C4-2B (cell line): ENCODE data around the gene AGXT2.
"Not testable (repeated sequence)": the region's sequence is repeated elsewhere in the genome, so short reads cannot be mapped to it uniquely, and the experiment has no call there.

Experiments
- H3K27ac ChIP-seq: fragments of 450-650 bp; 2 replicates; pipeline ENCODE4 v1.5.1; 2017
- ZFX ChIP-seq: fragments of 450-650 bp; IDR thresholded peaks from 2 replicates; pipeline ENCODE4 v1.6.1; 2017
- TF ChIP-seq, protein P1 (sequence below): fragments of 450-650 bp; conservative IDR thresholded peaks from 2 replicates; pipeline ENCODE4 v1.5.1; 2017; ENCODE audit warnings: mild to moderate bottlenecking

Gene AGXT2

DNA sequence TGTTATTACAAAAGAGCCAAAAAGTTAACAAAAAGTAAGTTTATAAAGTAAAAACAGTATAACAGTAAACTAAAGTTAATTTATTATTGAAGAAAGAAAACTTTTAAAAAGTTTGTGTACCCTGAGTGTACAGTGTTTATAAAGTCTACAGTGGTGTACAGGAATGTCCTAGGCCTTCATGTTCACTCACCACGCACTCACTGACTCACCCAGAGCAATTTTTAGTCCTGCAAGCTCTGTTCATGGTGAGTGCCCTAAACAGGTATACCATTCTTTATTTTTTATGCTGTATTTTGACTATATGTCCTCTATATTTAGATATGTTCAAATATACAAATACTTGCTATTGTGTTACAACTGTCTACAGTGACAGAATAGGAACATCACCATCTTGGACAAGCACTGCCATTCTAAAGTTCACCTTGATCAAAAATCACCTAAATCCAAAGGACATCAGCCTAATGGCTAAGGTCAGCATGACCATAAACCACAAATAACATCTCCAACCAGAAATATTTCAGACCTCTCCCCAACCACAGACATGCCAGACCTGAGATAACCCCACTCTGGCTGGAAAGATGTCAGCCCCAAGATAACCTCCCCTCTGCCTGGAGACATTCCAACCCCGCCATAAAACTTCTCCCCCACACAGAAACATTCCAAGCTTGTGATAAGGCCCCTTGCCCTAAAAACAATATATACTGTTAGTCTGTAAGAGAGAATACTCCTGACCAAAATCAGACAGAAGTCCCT, 56.1 kb downstream of the AGXT2 start:
- no peak overlapping the region for H3K27ac ChIP-seq
- TF ChIP-seq, protein P1, sequence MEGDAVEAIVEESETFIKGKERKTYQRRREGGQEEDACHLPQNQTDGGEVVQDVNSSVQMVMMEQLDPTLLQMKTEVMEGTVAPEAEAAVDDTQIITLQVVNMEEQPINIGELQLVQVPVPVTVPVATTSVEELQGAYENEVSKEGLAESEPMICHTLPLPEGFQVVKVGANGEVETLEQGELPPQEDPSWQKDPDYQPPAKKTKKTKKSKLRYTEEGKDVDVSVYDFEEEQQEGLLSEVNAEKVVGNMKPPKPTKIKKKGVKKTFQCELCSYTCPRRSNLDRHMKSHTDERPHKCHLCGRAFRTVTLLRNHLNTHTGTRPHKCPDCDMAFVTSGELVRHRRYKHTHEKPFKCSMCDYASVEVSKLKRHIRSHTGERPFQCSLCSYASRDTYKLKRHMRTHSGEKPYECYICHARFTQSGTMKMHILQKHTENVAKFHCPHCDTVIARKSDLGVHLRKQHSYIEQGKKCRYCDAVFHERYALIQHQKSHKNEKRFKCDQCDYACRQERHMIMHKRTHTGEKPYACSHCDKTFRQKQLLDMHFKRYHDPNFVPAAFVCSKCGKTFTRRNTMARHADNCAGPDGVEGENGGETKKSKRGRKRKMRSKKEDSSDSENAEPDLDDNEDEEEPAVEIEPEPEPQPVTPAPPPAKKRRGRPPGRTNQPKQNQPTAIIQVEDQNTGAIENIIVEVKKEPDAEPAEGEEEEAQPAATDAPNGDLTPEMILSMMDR = no peak
- TF ChIP-seq ZFX = no peak

DNA sequence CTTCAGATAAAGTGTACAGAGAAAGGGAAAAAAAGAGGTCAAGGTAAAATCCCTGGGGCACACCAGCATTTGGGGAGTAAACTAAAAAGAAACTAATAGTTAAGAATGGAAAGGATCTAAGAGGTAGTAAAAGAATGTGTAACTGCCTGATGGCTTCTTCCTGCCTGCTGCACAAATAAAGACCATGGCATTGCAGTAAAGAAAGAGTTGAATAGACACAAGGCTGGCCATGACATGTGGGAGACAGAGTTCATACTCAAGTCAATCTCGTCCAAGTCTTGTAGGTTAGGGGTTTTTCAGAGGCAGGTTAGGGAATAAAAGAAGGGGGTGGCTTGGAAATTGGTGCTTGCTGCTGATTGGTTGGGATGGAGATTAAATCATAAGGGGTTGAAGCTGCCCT, 60.8 kb downstream of the AGXT2 start:
- TF ChIP-seq, protein P1 = no peak
- no peak for TF ChIP-seq ZFX
- no peak overlapping the region for H3K27ac ChIP-seq

DNA sequence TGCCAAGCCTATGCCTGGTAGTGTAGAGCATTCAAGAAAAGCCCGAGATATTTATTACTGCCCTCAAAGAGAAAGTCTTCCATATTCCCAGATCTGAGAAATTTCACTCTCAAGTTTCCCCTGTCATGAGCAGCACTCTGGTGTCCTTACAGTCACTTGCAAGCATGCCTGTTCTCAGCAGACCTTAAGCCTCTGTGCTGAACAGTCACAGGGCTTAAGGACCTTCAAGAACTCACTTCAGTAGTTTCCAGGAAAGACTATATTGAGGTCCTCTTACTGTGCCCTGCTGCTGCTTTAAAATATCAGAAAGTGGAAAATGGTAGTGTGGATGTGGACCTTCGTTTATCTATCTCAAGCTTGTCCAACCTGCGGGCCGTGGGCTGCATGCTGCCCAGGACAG, 64.9 kb downstream of the AGXT2 start:
- no peak overlapping the region for H3K27ac ChIP-seq
- no peak for TF ChIP-seq ZFX
- TF ChIP-seq, protein P1 = no peak

DNA sequence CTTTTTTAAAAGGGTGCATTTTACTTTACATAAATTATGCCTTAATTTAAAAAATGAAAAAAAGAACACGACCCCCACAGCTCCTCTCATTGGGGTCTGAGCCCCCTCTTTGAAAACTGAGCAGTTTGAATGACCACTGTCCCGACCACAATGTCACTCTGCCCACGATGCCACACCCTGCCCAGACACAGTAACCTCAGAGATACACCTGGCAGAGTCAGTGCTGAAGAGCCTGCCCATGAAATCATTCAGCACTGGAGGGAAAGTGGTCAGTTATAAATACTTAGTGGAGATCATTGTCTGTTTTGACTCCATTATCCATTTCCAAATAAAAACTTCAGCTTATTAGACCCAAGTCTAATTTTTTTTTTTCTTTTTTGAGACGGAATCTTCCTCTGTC, 69.1 kb downstream of the AGXT2 start:
- H3K27ac ChIP-seq = no peak overlapping the region
- TF ChIP-seq ZFX = no peak
- TF ChIP-seq, protein P1 = no peak

DNA sequence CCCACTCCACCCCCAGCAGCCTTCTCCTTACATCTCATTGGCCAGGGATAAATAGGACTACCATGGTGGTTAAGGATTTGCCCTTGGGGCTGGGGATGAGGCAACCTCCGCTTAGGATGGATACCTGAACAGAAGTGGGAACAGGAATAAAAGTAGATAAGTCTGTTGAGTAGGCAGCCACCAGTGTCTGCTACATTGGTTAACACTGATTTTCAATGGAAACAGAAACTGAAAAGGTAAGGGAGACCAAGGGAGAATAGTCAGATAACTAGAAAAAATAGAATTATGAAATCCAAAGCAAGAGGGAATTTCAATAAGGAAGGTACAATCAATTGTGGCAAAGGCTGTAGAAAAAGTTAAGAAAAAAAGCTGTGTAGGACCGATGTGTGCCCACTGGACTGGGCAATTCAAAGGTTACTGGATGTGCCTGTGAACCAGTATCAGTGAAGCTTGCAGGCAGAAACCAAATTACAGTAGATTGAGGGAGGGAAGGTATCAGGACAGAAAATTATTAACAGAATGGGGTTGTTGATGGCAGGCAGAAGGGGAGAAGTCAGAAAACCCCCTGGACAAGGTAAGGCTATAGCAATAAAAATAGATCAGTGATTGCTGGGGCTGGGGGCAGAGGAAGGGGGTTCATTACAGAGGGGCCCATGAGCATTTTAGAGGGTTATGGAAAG, 69.7 kb downstream of the AGXT2 start:
- TF ChIP-seq, protein P1 = no peak
- no peak for TF ChIP-seq ZFX
- H3K27ac ChIP-seq = no peak overlapping the region

DNA sequence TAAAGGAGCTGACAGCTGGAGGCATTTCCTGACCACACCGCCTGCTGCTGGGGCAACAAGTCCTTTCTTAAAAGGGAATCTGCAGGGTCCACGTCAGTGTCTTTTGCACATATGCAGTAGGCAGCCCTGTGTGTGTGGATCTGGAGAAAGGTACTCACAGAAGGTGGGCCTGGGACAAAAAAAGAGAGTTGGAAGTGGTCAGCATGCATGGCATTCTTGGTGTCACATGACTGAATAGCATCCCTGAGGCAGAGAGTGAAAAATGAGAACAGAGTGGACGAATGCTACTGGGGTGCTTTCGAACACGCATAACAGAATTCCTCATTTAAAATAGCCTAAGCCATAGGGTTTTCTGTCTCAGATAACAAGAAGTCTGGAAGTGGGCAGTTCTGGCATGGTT, 71.4 kb downstream of the AGXT2 start:
- TF ChIP-seq, protein P1 = no peak
- no peak for TF ChIP-seq ZFX
- no peak overlapping the region for H3K27ac ChIP-seq

DNA sequence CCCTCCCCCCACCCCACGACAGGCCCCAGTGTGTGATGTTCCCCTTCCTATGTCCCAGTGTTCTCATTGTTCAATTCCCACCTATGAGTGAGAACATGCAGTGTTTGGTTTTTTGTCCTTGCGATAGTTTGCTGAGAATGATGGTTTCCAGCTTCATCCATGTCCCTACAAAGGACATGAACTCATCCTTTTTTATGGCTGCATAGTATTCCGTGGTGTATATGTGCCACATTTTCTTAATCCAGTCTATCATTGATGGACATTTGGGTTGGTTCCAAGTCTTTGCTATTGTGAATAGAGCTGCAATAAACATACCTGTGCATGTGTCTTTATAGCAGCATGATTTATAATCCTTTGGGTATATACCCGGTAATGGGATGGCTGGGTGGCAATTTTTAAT, 76.1 kb downstream of the AGXT2 start:
- H3K27ac ChIP-seq = not testable (repeated sequence)

DNA sequence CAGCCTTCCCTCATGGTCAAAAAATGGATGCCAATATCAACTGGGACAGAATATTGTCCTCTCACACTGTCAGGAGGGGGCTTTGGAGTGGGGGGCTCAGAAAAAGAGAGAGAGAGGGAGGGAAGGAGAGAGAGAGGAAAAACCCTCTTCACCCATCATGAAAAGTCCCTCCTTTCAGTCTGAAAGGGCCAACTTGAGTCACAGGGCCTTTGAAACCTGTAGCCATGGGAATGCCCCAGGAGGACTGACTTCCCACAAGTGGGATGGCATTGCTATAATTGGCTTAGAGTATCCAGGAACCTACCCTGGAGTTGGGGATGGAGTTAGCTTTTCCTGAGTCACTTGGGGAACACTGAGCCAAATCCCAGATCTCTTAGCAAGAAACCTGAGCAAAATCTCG, 77.2 kb downstream of the AGXT2 start:
- no peak overlapping the region for H3K27ac ChIP-seq

More for the DNA sequence above, 77.2 kb downstream of the AGXT2 start:
- TF ChIP-seq, protein P1 = no peak
- no peak for TF ChIP-seq ZFX
